ENCODE data around the gene NTRK3.

NTRK3 gene

DNA sequence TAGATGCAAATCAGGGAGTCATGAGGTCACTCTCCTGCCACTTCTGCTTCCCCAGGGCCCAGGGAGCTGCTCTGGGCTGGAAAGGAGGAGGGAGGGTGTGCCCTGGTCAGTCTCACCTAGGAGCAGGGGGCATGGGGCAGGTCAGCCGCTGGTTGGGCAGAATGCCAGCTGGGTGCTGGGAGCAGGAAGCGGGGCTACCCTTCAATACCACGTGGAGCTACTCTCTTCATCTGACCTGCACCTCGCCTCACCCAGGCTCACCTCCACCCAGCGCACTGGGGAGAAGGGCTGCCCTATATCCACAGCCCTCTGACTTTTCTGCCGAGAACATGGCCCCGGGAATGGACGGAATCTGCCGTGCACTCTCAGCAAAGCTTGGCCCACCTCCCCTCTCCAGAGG lies 15.1 kb downstream of the NTRK3 start:
- H3K4me3 ChIP-seq (ENCODE audit: low read length): no peak overlapping the region
- no peaks in the 10 kb centered on the region for H3K36me3 ChIP-seq (ENCODE audit: insufficient read depth, low read depth, low read length)
- no peaks in the 10 kb centered on the region for H3K4me1 ChIP-seq (ENCODE audit: insufficient read depth, low read length)
- H3K27me3 ChIP-seq (ENCODE audit: insufficient read depth, low read length): peaks cover 10% of the 10 kb centered on the region; the same call in 1 of the 2 replicates
- no peak overlapping the region for H3K27ac ChIP-seq (ENCODE audit: low read length)
- H3K9ac ChIP-seq (ENCODE audit: low read depth, low read length): no peak overlapping the region
- no peaks in the 10 kb centered on the region for H3K9me3 ChIP-seq (ENCODE audit: insufficient read depth, low read depth, low read length)

- H3K36me3 ChIP-seq (ENCODE audit: insufficient read depth, low read depth, low read length): no peaks in the 10 kb centered on the region
- H3K4me3 ChIP-seq (ENCODE audit: low read length): no peak overlapping the region
- H3K9ac ChIP-seq (ENCODE audit: low read depth, low read length): no peak overlapping the region
- no peaks in the 10 kb centered on the region for H3K4me1 ChIP-seq (ENCODE audit: insufficient read depth, low read length)
- no peak overlapping the region for H3K27ac ChIP-seq (ENCODE audit: low read length)
- no peaks in the 10 kb centered on the region for H3K9me3 ChIP-seq (ENCODE audit: insufficient read depth, low read depth, low read length)
- H3K27me3 ChIP-seq (ENCODE audit: insufficient read depth, low read length): peaks cover 6% of the 10 kb centered on the region; the same call in 1 of the 2 replicates
Measured at GRCh38 chr15:88241060-88241459, 15.5 kb downstream of the NTRK3 start.

DNA sequence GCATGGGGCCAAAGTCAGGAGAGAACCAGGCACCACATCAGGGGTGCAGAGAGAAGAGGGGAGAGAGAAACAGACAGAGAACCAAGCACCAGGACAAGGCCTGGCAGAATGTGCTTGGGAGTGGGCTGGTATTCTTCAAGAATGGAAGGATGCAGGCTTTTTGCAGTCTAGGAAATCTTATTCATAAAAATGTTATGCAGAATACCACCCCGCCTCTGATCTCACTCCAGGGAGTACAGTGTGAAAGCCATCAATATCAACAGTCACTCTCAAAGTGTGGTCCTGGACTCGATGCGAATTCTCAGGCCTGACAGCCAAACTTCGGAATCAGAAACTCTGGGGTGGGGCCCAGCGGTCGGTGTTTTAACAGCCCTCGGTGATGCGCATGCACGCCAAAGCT lies 16.9 kb downstream of the NTRK3 start:
- Histone ChIP-seq H3K9ac (ENCODE audit: low read depth, low read length) (no peak overlapping the region), H3K4me3 (ENCODE audit: low read length) (no peak overlapping the region), H3K27ac (ENCODE audit: low read length) (no peak overlapping the region), H3K36me3 (ENCODE audit: insufficient read depth, low read depth, low read length) (no peaks in the 10 kb centered on the region), H3K27me3 (ENCODE audit: insufficient read depth, low read length) (no peaks in the 10 kb centered on the region), H3K4me1 (ENCODE audit: insufficient read depth, low read length) (no peaks in the 10 kb centered on the region), H3K9me3 (ENCODE audit: insufficient read depth, low read depth, low read length) (no peaks in the 10 kb centered on the region)

GRCh38 chr15:88238618-88239430 lies 17.7 kb downstream of the NTRK3 start:
- H3K27ac ChIP-seq (ENCODE audit: low read length): no peak overlapping the region

GRCh38 chr15:88234711-88235110 lies 21.8 kb downstream of the NTRK3 start:
- Histone ChIP-seq H3K4me1 (ENCODE audit: insufficient read depth, low read length) (peaks cover 4% of the 10 kb centered on the region; the same call in 1 of the 2 replicates), H3K4me3 (ENCODE audit: low read length) (no peak overlapping the region), H3K9ac (ENCODE audit: low read depth, low read length) (no peak overlapping the region), H3K27me3 (ENCODE audit: insufficient read depth, low read length) (no peaks in the 10 kb centered on the region), H3K27ac (ENCODE audit: low read length) (no peak overlapping the region), H3K9me3 (ENCODE audit: insufficient read depth, low read depth, low read length) (no peaks in the 10 kb centered on the region), H3K36me3 (ENCODE audit: insufficient read depth, low read depth, low read length) (no peaks in the 10 kb centered on the region)

More at GRCh38 chr15:88238618-88239430, 17.7 kb downstream of the NTRK3 start:
- no peaks in the 10 kb centered on the region for H3K27me3 ChIP-seq (ENCODE audit: insufficient read depth, low read length)
- no peak overlapping the region for H3K9ac ChIP-seq (ENCODE audit: low read depth, low read length)
- no peaks in the 10 kb centered on the region for H3K9me3 ChIP-seq (ENCODE audit: insufficient read depth, low read depth, low read length)
- no peaks in the 10 kb centered on the region for H3K36me3 ChIP-seq (ENCODE audit: insufficient read depth, low read depth, low read length)
- H3K4me3 ChIP-seq (ENCODE audit: low read length): no peak overlapping the region
- no peaks in the 10 kb centered on the region for H3K4me1 ChIP-seq (ENCODE audit: insufficient read depth, low read length)

DNA sequence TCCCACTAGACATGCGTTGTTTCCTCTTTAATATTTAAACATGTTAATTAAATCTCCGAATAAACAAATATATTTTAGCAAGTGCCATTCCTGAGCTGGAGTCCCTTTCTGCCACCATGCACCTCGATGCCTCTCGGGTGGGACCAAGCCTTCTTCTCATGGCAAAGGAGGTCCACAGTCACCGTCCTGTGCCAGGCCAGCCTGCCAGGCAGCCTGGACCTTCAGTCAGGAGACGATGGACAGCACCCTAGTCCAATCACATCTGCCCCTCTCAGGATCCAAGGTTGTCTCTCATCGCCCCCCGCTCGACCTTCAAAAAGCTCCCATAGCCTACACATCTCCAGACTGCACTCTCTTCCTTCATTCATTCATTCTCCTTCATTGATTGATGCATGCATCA lies 22.6 kb downstream of the NTRK3 start:
- Histone ChIP-seq H3K9ac (ENCODE audit: low read depth, low read length) (no peak overlapping the region), H3K4me3 (ENCODE audit: low read length) (no peak overlapping the region), H3K36me3 (ENCODE audit: insufficient read depth, low read depth, low read length) (no peaks in the 10 kb centered on the region), H3K27me3 (ENCODE audit: insufficient read depth, low read length) (no peaks in the 10 kb centered on the region), H3K4me1 (ENCODE audit: insufficient read depth, low read length) (peaks cover 4% of the 10 kb centered on the region; the same call in 1 of the 2 replicates), H3K9me3 (ENCODE audit: insufficient read depth, low read depth, low read length) (no peaks in the 10 kb centered on the region), H3K27ac (ENCODE audit: low read length) (no peak overlapping the region)

GRCh38 chr15:88232771-88233201 lies 23.8 kb downstream of the NTRK3 start:
- H3K36me3 ChIP-seq (ENCODE audit: insufficient read depth, low read depth, low read length): no peaks in the 10 kb centered on the region
- H3K4me1 ChIP-seq (ENCODE audit: insufficient read depth, low read length): peaks cover 4% of the 10 kb centered on the region; the same call in 1 of the 2 replicates
- no peaks in the 10 kb centered on the region for H3K9me3 ChIP-seq (ENCODE audit: insufficient read depth, low read depth, low read length)
- no peak overlapping the region for H3K27ac ChIP-seq (ENCODE audit: low read length)
- no peak overlapping the region for H3K4me3 ChIP-seq (ENCODE audit: low read length)
- H3K9ac ChIP-seq (ENCODE audit: low read depth, low read length): no peak overlapping the region
- H3K27me3 ChIP-seq (ENCODE audit: insufficient read depth, low read length): no peaks in the 10 kb centered on the region

DNA sequence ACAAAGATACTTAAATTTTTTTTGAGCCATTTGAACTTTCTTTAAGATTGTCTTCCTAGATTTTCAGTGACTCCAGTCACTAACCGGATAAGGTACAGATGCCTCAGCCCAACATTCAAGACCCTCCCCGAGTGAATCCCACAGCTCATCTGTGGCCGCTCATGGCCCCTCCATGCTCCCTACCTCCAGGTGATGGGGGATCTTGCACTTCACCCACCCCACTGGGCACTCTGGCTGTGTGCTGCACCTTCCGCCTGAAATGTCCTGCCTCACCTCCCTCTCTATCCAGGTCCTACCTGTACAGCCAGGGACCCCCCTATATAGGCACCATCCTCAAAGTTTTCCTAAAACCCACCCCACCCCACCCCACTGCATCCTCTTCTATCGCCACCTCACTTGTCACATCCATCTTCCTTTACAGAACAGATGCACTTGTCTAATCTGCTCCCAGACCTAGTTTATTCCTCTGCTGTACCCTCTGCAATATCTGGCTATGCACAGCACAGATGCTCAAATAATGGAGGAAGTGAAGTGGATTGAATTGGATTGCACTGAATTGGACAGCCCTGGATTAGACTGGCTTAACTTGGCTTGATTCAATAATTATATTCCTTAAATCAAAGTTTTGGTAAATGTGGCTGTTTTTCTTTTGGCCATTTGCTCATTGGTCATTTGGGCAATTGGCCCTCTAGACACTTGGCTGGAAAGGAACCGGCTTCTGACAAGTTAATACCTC lies 24.5 kb downstream of the NTRK3 start:
- H3K27me3 ChIP-seq (ENCODE audit: insufficient read depth, low read length): no peaks in the 10 kb centered on the region
- H3K9ac ChIP-seq (ENCODE audit: low read depth, low read length): no peak overlapping the region
- no peak overlapping the region for H3K27ac ChIP-seq (ENCODE audit: low read length)
- no peaks in the 10 kb centered on the region for H3K9me3 ChIP-seq (ENCODE audit: insufficient read depth, low read depth, low read length)
- no peaks in the 10 kb centered on the region for H3K36me3 ChIP-seq (ENCODE audit: insufficient read depth, low read depth, low read length)
- H3K4me1 ChIP-seq (ENCODE audit: insufficient read depth, low read length): peaks cover 4% of the 10 kb centered on the region; the same call in 1 of the 2 replicates
- no peak overlapping the region for H3K4me3 ChIP-seq (ENCODE audit: low read length)

DNA sequence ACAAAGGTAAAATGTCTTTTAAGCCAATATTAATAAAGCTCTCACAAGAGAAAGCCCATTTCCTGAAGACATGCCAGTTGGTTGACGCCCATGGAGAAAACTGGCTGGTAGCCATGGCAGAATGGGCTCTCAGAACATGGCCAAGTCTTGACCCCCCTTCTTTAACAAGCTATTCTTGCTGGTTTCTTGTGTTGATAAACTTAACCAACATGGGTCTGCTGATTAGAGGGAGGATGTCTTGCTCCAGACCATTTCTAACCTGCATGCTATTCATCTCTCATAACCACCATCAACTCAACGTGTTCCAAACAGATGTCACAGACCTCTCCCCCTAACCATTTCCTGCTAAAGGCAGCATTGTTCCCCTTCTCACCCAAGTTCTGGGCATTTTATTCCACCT lies 25.7 kb downstream of the NTRK3 start:
- H3K4me1 ChIP-seq (ENCODE audit: insufficient read depth, low read length): peaks cover 4% of the 10 kb centered on the region; the same call in 1 of the 2 replicates
- H3K9ac ChIP-seq (ENCODE audit: low read depth, low read length): no peak overlapping the region
- H3K27ac ChIP-seq (ENCODE audit: low read length): no peak overlapping the region
- H3K4me3 ChIP-seq (ENCODE audit: low read length): no peak overlapping the region
- no peaks in the 10 kb centered on the region for H3K27me3 ChIP-seq (ENCODE audit: insufficient read depth, low read length)
- no peaks in the 10 kb centered on the region for H3K36me3 ChIP-seq (ENCODE audit: insufficient read depth, low read depth, low read length)
- H3K9me3 ChIP-seq (ENCODE audit: insufficient read depth, low read depth, low read length): no peaks in the 10 kb centered on the region

DNA sequence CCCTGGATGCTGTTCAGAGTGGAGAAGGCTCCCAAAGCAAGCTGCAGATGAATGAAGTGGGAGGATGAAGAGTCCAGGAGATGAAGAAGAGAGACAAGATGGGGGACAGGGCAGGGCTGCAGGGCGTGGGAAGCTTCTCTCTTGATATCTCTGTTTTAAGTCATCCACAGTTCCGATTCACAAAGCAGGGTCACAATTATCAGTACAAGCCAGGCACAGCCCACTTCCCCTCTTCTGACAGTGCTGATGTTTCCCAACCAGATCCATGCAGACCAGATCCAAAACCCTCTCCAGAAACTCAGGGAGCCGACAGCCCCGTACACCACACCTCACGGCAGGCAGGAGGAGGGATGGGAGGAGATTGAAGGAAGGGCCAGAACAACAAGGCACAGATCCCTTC lies 31.1 kb downstream of the NTRK3 start:
- no peak overlapping the region for H3K4me3 ChIP-seq (ENCODE audit: low read length)
- H3K27me3 ChIP-seq (ENCODE audit: insufficient read depth, low read length): no peaks in the 10 kb centered on the region
- H3K27ac ChIP-seq (ENCODE audit: low read length): no peak overlapping the region
- H3K9me3 ChIP-seq (ENCODE audit: insufficient read depth, low read depth, low read length): no peaks in the 10 kb centered on the region
- no peaks in the 10 kb centered on the region for H3K4me1 ChIP-seq (ENCODE audit: insufficient read depth, low read length)
- no peak overlapping the region for H3K9ac ChIP-seq (ENCODE audit: low read depth, low read length)
- H3K36me3 ChIP-seq (ENCODE audit: insufficient read depth, low read depth, low read length): no peaks in the 10 kb centered on the region

DNA sequence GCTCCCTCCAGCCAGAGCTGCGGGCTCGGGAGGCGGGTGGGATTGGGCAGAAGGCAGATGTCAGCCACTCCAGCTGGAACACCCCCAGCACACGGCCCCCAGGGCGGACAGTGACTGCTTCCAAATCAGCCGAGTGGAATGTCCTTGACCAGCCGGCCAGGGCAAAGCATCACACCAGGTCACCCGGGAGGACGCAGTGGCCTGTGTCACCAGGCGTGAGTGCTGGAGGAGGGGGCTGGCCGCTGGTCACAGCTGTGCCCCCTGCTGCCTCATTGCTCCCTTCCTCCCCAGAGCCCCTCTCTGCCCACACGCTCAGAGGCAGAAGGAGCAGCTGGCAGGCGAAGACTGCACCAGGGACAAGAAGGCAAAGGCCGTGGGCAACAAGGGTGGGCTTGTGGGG lies 33.5 kb downstream of the NTRK3 start:
- H3K4me3 ChIP-seq (ENCODE audit: low read length): no peak overlapping the region
- no peaks in the 10 kb centered on the region for H3K4me1 ChIP-seq (ENCODE audit: insufficient read depth, low read length)
- H3K9ac ChIP-seq (ENCODE audit: low read depth, low read length): no peak overlapping the region
- no peaks in the 10 kb centered on the region for H3K9me3 ChIP-seq (ENCODE audit: insufficient read depth, low read depth, low read length)
- H3K27me3 ChIP-seq (ENCODE audit: insufficient read depth, low read length): no peaks in the 10 kb centered on the region
- H3K27ac ChIP-seq (ENCODE audit: low read length): no peak overlapping the region
- H3K36me3 ChIP-seq (ENCODE audit: insufficient read depth, low read depth, low read length): no peaks in the 10 kb centered on the region

DNA sequence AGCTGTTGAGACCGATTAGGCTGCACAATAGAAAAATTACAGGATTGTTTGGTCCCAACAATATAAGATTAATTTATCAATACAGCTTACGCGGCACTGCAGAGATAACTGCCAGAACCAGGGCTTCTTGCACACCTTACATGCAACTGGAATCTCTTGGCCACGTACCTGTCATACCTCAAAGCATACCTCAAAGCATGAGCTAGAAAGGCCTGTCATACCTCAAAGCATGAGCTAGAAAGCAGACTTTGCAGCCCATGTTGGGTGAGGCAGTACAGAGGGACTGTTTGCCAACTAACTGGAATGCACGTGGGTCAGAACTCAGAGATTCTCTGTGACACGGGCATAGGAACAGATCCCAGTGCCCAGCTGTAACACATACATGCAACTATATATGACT lies 34.7 kb downstream of the NTRK3 start:
- no peaks in the 10 kb centered on the region for H3K27me3 ChIP-seq (ENCODE audit: insufficient read depth, low read length)
- no peak overlapping the region for H3K4me3 ChIP-seq (ENCODE audit: low read length)
- no peaks in the 10 kb centered on the region for H3K9me3 ChIP-seq (ENCODE audit: insufficient read depth, low read depth, low read length)
- no peak overlapping the region for H3K27ac ChIP-seq (ENCODE audit: low read length)
- H3K9ac ChIP-seq (ENCODE audit: low read depth, low read length): no peak overlapping the region
- H3K36me3 ChIP-seq (ENCODE audit: insufficient read depth, low read depth, low read length): no peaks in the 10 kb centered on the region
- H3K4me1 ChIP-seq (ENCODE audit: insufficient read depth, low read length): no peaks in the 10 kb centered on the region

Data from iPS-20b (cell line).